Fibroblast of villous mesenchyme (primary cell): ENCODE measurements around the gene CWC27. TPM values are rescaled to one million over a fixed set of nuclear protein-coding genes. Genes with fewer than 3 reads are reported as not detected.

ENCODE experiments used
- DNase-seq: peaks from one replicate; pipeline ENCODE4 v3.0.0-alpha.2; 2010; ENCODE audit warnings: low read depth
- H3K4me3 ChIP-seq: 2 replicates; pipeline ENCODE4 v1.5.1; 2011; ENCODE audit warnings: low read depth, mild to moderate bottlenecking, low read length
- total RNA-seq: library from RNA; depleted of rRNA; stranded (reverse); fragments of >200 nt; gene quantifications from 2 replicates; pipeline ENCODE4 v1.2.3, GENCODE V29; 2012
- TF ChIP-seq, protein P1 (sequence below): IDR thresholded peaks from 2 replicates; pipeline ENCODE4 v1.5.1; 2012; ENCODE audit warnings: low read depth, mild to moderate bottlenecking, low read length; ENCODE audit not compliant: insufficient read depth

Gene CWC27
- total RNA-seq, 1 donor, result 16.0 TPM

DNA sequence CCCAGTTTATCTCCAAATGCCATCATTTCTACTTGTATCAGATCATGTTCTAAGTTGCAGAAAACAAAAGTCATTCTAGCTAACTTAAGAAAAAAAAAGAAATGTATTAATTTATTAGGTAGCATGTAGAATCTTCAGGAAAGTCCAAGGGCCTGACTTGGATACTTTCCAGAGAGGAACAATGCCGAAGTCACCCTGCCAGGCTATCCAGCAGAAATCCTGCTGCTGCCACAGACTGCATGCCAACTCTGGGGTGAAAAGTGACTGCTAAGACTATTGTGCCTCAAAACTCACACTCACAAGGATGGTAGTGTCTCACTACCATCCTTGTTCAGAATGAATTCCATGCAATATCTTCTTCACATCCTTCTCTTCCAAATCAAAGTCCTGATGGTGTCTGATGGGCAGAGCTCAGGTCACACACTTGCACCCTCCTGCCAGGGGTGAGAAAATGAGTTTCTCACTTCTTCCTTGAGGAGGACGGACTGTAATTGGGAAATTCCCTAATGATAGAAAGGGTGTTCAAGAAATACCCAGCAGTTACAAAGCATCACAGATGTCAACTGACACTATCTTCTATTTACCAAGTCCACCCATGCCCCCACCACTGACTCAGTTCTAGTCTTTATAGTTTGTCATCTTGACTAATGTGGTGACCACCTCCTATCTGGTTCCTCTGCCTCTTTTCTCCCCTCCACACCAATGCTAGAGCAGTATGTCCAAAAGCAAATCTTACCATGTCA lies 279.4 kb downstream of the CWC27 start:
- DNase-seq, result no peak
- no peak overlapping the region for H3K4me3 ChIP-seq
- TF ChIP-seq, protein P1, sequence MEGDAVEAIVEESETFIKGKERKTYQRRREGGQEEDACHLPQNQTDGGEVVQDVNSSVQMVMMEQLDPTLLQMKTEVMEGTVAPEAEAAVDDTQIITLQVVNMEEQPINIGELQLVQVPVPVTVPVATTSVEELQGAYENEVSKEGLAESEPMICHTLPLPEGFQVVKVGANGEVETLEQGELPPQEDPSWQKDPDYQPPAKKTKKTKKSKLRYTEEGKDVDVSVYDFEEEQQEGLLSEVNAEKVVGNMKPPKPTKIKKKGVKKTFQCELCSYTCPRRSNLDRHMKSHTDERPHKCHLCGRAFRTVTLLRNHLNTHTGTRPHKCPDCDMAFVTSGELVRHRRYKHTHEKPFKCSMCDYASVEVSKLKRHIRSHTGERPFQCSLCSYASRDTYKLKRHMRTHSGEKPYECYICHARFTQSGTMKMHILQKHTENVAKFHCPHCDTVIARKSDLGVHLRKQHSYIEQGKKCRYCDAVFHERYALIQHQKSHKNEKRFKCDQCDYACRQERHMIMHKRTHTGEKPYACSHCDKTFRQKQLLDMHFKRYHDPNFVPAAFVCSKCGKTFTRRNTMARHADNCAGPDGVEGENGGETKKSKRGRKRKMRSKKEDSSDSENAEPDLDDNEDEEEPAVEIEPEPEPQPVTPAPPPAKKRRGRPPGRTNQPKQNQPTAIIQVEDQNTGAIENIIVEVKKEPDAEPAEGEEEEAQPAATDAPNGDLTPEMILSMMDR, result no peak

DNA sequence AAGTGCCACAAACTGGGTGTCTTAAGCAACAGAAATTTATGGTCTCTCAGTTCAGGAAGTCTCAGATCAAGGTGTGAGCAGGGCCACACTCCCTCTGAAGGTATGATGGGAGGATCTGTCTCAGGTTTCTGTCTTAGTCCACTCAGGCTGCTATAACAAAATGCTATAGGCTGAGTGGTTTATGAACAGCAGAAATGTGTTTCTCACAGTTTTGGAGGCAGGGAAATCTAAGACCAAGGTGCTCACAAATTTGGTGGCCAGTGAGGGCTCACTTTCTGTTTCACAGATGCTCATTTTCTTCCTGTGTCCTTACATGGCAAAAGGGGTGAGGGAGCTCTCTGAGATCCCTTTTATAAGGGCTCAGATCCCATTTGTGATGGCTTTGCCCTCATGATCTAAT lies 281.4 kb downstream of the CWC27 start:
- DNase-seq, result no peak
- no peak overlapping the region for H3K4me3 ChIP-seq
- TF ChIP-seq, protein P1, result no peak

DNA sequence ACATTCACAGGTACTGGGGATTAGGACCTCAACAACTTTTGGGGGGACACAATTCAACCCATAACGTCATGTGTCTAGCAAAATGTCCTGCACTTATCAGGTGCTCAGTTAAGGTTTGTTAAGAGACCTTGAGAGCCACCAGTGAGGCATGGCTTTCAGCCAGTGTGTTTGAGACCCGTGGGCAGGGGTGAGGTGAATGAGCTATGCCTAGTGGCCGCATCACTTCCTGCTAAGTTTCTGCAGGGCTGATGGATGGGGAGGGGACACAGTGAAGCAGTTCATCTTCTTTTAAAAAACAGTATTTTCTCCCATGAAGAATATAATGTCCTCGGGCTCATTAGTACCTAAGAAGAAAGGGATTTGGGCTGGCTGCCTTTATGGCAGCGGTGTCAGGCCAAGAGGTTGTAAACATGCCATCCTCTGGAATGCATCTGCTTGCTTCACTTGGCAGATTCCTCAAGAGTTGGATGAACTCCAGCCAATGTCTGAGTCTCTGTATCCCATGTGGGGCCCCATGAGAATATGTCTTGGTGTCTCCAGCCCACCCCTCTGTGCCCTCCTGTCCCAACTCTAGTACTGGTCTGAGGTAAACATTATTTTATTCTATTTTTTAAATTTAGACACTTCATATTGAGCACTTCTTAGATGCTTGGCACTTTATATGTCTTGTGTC lies 282.2 kb downstream of the CWC27 start:
- DNase-seq, result no peak
- no peak overlapping the region for H3K4me3 ChIP-seq
- TF ChIP-seq, protein P1, result no peak

DNA sequence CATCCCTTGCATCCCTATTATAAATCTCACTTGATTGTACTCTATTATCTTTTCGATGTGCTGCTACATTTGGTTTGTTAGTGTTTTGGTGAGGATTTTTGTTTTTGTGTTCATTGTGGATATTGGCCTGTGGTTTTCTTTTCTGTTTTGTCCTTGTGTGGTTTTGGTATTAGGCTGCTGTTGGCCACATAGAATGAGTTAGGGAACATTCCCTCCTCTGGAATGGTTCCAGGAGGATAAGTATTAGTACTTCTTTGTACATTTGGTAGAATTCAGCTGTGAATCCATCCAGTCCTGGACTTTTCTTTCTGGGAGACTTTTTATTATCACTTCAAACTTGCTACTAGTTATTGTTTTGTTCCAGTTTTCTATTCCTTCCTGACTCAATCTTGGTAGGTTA lies 287.2 kb downstream of the CWC27 start:
- DNase-seq, result no peak
- TF ChIP-seq, protein P1, result no peak
- no peak overlapping the region for H3K4me3 ChIP-seq

DNA sequence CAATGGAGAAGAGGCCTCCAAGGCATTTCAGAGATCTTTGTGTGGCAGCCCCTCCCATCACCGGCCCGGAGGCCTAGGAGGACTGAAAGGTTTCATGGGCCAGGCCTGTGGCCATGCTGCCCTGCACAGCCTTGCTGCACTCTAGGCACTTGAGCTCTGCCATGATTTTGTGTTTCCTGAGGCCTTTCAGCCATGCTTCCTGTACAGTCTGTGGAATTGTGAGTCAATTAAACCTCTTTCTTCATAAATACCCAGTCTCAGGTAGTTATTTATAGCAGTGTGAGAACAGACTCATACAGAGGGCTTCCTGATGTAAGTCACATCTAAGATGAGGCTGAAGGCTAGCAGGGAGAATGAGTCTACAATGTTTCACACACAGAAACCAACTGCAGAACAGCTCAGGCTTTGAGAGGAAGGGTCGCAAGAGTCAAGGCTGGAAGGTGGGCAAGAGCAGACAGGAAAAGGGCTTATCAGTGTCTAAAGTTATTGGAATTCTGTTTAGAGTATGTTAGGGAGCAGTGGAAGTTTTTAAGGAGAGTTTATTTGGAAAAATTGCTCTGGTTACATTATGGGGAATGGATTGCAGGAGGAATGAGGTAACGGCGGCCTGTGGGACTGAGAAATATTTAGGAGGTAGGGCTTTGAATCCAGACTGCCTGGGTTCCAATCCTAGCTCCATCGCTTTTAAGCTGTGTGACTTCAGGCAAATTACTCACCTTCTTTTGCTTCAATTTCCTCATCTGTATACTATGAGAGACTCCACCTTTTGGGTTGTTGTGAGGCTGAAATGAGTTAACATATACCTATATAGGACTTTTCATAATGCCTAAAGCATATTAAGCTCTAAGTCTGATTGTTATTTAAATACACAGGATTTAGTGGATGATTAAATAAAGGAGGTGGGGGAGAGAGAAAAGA lies 291.2 kb downstream of the CWC27 start:
- TF ChIP-seq, protein P1, result no peak
- H3K4me3 ChIP-seq, result no peak overlapping the region
- DNase-seq, result peak; percentile 30

DNA sequence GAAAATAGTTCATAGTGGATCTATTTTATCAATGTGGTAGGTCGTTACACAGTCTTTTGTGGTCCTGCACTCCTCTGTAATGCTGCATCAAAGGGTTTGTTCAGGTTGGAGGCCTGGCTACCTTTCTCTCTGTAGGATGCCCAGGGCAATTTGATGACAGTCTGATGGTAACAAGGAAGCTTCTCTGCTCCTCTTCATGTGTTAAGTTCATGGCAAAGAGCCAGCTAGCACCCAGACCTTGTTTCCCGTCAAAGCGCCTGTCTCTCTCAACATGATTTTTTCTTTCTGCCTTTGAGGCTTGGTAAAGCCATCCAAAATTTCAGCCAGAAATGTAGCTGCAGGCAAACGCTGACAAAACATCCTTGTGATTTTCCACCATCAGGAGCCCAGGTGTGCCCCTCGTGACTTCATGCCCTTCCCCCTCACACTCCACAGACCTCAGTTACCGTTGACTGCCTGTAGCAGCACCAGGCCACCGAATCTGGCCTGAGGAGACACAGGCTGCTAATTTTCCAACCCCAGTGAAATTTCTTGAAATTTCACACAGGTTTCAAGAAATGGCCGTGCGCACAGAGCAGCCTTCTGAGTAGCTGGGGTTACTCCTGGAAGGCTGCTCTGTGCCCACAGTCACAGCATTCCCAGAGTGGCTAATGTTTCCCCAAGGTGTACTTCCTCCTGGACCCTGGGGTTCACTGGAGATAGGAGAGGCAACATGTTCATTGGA lies 292.7 kb downstream of the CWC27 start:
- DNase-seq, result no peak
- TF ChIP-seq, protein P1, result no peak
- H3K4me3 ChIP-seq, result no peak overlapping the region
